Naive thymus-derived CD8-positive, alpha-beta T cell (primary cell): ENCODE results near the gene ARL11. TPM values are rescaled to one million over a fixed set of nuclear protein-coding genes. Genes with fewer than 3 reads are reported as not detected.

Experiments used
- ATAC-seq, 2 donors: fragments of 150-1000 bp; cut with Tn5 transposase in 1 of 2; sonication (Bioruptor Pico), chemical (Tn5 transposase) in 1 of 2; 1 replicate in 1 of 2; 2 replicates in 1 of 2; pipeline ENCODE4 v1.10.0; 2021; ENCODE audit warnings: mild to moderate bottlenecking in 2 of 2, moderate library complexity in 2 of 2
- POLR2A ChIA-PET: fragments of 350-600 bp; sonication (Branson Sonifier 250); formaldehyde crosslinking; loops from one replicate; lab custom pipeline; 2021; ENCODE audit warnings: antibody characterized with exemption; lab: Charles Lee
- DNase-seq, 10 donors: peaks; one replicate each; pipeline versions ENCODE4 v3.0.0 to v3.0.0-alpha.2; 2020 to 2022
- H3K27ac Mint-ChIP-seq, 10 donors: one replicate each; pipeline ENCODE4 v1.8.0; 2020 to 2022; ENCODE audit warnings: mild to moderate bottlenecking in 10 of 10, mixed read lengths in 10 of 10, moderate library complexity in 4 of 10, inconsistent platforms in 1 of 10
- H3K27me3 Mint-ChIP-seq, 5 donors: one replicate each; pipeline ENCODE4 v1.8.0; 2021 to 2022; ENCODE audit warnings: mixed read lengths in 5 of 5
- H3K36me3 Mint-ChIP-seq, 3 donors: one replicate each; pipeline ENCODE4 v1.8.0; 2020 to 2022; ENCODE audit warnings: mixed read lengths in 3 of 3, mild to moderate bottlenecking in 2 of 3, inconsistent platforms in 1 of 3
- H3K4me1 Mint-ChIP-seq, 4 donors: one replicate each; pipeline ENCODE4 v1.8.0; 2021 to 2022; ENCODE audit warnings: mixed read lengths in 4 of 4
- H3K4me3 Mint-ChIP-seq, 10 donors: one replicate each; pipeline ENCODE4 v1.8.0; 2020 to 2022; ENCODE audit warnings: mild to moderate bottlenecking in 10 of 10, mixed read lengths in 10 of 10, moderate library complexity in 6 of 10, inconsistent platforms in 1 of 10
- H3K9me3 Mint-ChIP-seq, 9 donors: one replicate each; pipeline ENCODE4 v1.8.0; 2020 to 2022; ENCODE audit warnings: mixed read lengths in 9 of 9, mild to moderate bottlenecking in 3 of 9, inconsistent platforms in 1 of 9, moderate library complexity in 1 of 9
- polyA plus RNA-seq, 3 donors: library from polyadenylated mRNA; unstranded; fragments of 300-500 nt; fragmentation: Illumina TruSeq; gene quantifications; one replicate each; pipeline ENCODE4 v1.2.3, GENCODE V29; 2021
- total RNA-seq, 8 experiments: library from RNA in 2 of 8; stranded (reverse) in 2 of 8; gene quantifications; one replicate each; pipeline ENCODE4 v1.2.3 and lab custom pipeline; 2021 to 2026

ARL11 gene
- total and polyA plus RNA-seq, 5 experiments from 2014 or later = 0.15 to 1.7 (median 0.68) TPM

DNA sequence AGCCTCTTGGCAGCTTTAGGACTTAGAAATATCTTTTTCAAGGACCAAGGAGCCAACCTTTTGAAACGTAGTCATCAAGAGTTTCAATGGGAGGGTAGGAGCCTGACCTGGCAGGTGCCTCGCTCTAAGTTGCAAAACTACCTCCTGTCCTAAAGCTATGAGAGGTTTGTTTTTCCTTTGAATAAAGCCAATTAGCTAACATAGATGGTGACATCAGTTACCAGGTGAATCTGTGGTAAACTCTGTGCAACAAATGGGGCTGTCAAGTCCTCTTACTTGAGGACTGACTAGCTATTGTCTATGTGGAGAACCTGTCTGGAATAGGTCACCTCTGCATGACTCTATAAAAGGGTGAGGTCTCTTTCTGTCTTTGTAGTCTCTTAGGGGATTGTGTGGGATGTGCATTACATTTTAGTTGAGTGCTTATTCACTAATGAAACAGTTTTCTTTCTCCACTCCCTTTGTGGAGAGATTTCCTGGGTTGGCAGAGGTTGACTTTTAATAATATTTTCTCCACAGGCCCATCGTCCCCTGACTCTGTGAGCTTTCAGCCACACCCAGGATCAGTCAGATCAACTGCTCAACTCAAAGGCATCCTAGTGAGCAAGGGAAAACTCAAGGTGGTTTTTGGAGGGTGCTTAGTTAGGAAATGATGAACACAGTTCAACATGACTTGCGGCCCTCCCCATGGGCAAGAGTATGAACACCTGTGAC, 9.9 kb downstream of the ARL11 start:
- Mint-ChIP-seq H3K27ac (peak overlapping the region in 3 of 10 donors; percentile 32 to 54 (median 47)), H3K4me3 (no peak overlapping the region)
- POLR2A ChIA-PET = interaction anchor here (1.4 kb wide), 1 partner anchor 10 kb away, joined by 6 read pairs; the partner anchor contains the start of gene ARL11

DNA sequence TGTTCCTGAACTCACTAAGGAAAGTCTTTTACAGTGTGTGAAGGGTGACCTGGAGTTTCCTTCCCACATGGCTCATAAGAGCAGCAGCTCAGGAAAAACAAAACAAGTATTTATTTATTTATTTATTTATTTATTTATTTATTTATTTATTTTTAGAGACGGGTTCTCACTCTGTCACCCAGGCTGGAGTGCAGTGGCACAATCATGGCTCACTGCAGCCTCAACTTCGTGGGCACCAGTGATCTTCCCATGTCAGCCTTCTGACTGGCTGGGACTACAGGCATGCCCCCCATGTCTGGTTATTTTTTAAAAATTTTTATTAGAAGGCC, 10.4 kb downstream of the ARL11 start:
- H3K4me3 Mint-ChIP-seq = no peak overlapping the region
- ATAC-seq (no peak), DNase-seq (no peak)
- no peak overlapping the region for H3K27ac Mint-ChIP-seq
- H3K9me3 Mint-ChIP-seq = no peaks in the 10 kb centered on the region
- H3K27me3 Mint-ChIP-seq = no peaks in the 10 kb centered on the region
- H3K36me3 Mint-ChIP-seq = no peaks in the 10 kb centered on the region
- peaks cover 5 to 66% (median 26%) of the 10 kb centered on the region in 4 donors for H3K4me1 Mint-ChIP-seq
- POLR2A ChIA-PET = interaction anchor here (1.4 kb wide), 1 partner anchor 10 kb away, joined by 6 read pairs; the partner anchor contains the start of gene ARL11

More for the DNA sequence above, 9.9 kb downstream of the ARL11 start:
- DNase-seq = no peak
- Mint-ChIP-seq H3K27me3 (no peaks in the 10 kb centered on the region), H3K4me1 (peaks cover 5 to 66% (median 24%) of the 10 kb centered on the region in 4 donors), H3K9me3 (no peaks in the 10 kb centered on the region), H3K36me3 (no peaks in the 10 kb centered on the region)
- no peak for ATAC-seq

DNA sequence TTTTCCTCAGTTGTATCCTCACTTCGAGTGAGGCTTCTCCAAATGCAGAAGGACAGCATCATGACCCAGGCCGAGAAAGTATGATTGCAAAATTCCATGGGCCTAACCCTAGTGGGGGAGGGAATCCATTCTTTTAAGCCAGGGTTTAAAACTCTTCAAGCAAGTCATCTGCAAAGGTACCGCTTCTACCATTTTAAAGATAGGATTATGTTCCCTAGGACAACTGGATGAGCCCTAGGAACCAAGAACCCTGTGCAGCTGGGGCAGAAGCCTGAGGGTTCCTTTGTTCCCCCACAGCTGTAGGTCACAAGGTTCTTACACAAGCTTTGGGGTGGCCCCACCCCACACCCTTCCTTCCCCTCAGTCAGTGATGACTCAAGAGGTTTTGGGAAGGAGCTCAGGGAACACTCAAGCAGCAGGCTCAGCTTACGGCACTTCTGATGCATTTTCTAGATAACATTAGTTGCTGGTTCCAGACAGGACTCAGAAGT, 13.5 kb downstream of the ARL11 start:
- DNase-seq = no peak
- peak overlapping the region in 2 of 10 donors; percentile 13 to 51 for H3K27ac Mint-ChIP-seq
- H3K4me3 Mint-ChIP-seq = peak overlapping the region in 1 of 10 donors; percentile 58
- no peaks in the 10 kb centered on the region for H3K9me3 Mint-ChIP-seq
- no peaks in the 10 kb centered on the region for H3K27me3 Mint-ChIP-seq
- POLR2A ChIA-PET = no interaction called here
- H3K4me1 Mint-ChIP-seq = peaks cover 6 to 55% (median 14%) of the 10 kb centered on the region in 4 donors
- ATAC-seq = no peak
- no peaks in the 10 kb centered on the region for H3K36me3 Mint-ChIP-seq

GRCh38 chr13:49643035-49643646, 14.8 kb downstream of the ARL11 start:
- no peak for DNase-seq
- Mint-ChIP-seq H3K36me3 (no peaks in the 10 kb centered on the region), H3K27me3 (no peaks in the 10 kb centered on the region), H3K9me3 (no peaks in the 10 kb centered on the region), H3K4me3 (peak overlapping the region in 1 of 10 donors; percentile 51), H3K27ac (peak overlapping the region in 5 of 10 donors; percentile 19 to 69 (median 39)), H3K4me1 (peaks cover 6 to 55% (median 14%) of the 10 kb centered on the region in 4 donors)
- POLR2A ChIA-PET = no interaction called here
- no peak for ATAC-seq

DNA sequence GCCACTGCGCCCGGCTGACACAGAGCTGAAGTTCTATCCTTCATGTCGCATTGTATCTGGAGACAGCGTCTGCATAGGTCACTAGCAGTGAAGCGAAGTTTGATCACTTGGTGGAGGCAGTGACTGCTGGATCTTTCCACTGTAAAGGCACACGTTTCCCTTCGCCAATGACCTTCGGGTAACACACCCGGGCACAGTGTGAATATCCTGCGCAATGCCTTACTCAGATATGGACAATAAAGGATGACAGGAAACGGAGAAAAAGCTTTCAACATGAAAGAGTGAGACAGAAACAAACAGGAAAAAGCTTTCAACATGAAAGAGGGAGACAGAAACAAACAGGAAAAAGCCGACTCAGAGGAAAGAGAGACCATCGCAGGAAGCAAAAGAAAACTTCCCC, 17.1 kb downstream of the ARL11 start:
- peak overlapping the region in 7 of 10 donors; percentile 3 to 90 (median 44) for H3K27ac Mint-ChIP-seq
- DNase-seq (no peak), ATAC-seq (peak in 1 of 2 donors; percentile 33)
- no peaks in the 10 kb centered on the region for H3K27me3 Mint-ChIP-seq
- no peaks in the 10 kb centered on the region for H3K36me3 Mint-ChIP-seq
- H3K4me1 Mint-ChIP-seq = peaks cover 6 to 50% (median 14%) of the 10 kb centered on the region in 4 donors
- H3K4me3 Mint-ChIP-seq = peak overlapping the region in 5 of 10 donors; percentile 3 to 57 (median 33)
- H3K9me3 Mint-ChIP-seq = no peaks in the 10 kb centered on the region
- POLR2A ChIA-PET = interaction anchor here (0.9 kb wide), 1 partner anchor 48 kb away, joined by 3 read pairs; no protein-coding TSS in a partner anchor

GRCh38 chr13:49646688-49647087, 18.4 kb downstream of the ARL11 start:
- Mint-ChIP-seq H3K27me3 (no peaks in the 10 kb centered on the region), H3K4me3 (no peak overlapping the region), H3K36me3 (no peaks in the 10 kb centered on the region), H3K27ac (peak overlapping the region in 2 of 10 donors; percentile 21 to 22), H3K4me1 (peaks cover 6 to 39% (median 14%) of the 10 kb centered on the region in 4 donors), H3K9me3 (no peaks in the 10 kb centered on the region)
- POLR2A ChIA-PET = interaction anchor here (0.7 kb wide), 1 partner anchor 160 kb away, joined by 7 read pairs; no protein-coding TSS in a partner anchor
- no peak for DNase-seq
- no peak for ATAC-seq

DNA sequence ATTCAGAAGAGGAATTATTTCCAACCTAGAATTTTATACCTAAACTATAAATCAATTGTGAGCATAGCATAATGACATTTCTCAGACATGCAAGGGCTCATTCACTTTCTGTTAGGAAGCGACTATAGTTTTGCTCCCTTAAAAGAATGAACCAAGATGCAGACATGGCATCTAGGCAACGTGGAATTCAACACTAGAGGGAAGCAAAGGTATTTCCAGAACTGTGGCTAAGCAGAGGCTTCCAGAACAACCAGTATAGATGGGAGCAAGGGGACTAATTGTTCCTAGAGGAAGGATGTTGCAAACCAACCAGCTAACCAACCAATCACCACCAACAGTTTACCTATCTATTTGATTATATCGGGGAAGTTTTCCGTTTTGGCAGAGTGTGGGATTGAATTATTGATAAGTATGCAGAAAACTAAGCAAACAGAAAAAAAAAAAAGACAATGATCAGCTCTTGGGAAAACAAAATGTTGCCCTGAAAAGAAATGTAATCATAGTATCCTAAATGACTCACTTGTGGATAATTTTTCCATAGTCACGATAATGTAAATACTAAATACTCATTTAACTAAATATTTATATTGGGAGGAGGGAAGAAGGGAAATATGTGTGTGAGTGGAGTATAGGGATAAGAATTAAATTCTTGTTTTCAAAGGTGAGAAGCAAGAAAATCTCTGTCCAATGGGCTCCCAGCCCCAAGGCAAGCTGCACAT, 21.1 kb downstream of the ARL11 start:
- ATAC-seq = no peak
- H3K27ac Mint-ChIP-seq = no peak overlapping the region
- POLR2A ChIA-PET = no interaction called here
- no peak overlapping the region for H3K4me3 Mint-ChIP-seq
- no peaks in the 10 kb centered on the region for H3K27me3 Mint-ChIP-seq
- H3K4me1 Mint-ChIP-seq = peaks cover 4 to 20% (median 8%) of the 10 kb centered on the region in 4 donors
- no peaks in the 10 kb centered on the region for H3K36me3 Mint-ChIP-seq
- no peak for DNase-seq
- H3K9me3 Mint-ChIP-seq = no peaks in the 10 kb centered on the region

- Mint-ChIP-seq H3K9me3 (no peaks in the 10 kb centered on the region), H3K36me3 (no peaks in the 10 kb centered on the region), H3K4me3 (no peak overlapping the region), H3K4me1 (peaks cover 4 to 18% (median 6%) of the 10 kb centered on the region in 4 donors), H3K27ac (no peak overlapping the region), H3K27me3 (no peaks in the 10 kb centered on the region)
- POLR2A ChIA-PET = no interaction called here
- DNase-seq = no peak
- no peak for ATAC-seq
These were observed 21.6 kb downstream of the ARL11 start for GRCh38 chr13:49649963-49650312.

- H3K36me3 Mint-ChIP-seq = peaks cover 0 to 9% (median 2%) of the 10 kb centered on the region in 3 donors
- no peak for ATAC-seq
- H3K9me3 Mint-ChIP-seq = no peaks in the 10 kb centered on the region
- peak overlapping the region in 1 of 10 donors; percentile 13 for H3K27ac Mint-ChIP-seq
- H3K27me3 Mint-ChIP-seq = no peaks in the 10 kb centered on the region
- no peak overlapping the region for H3K4me3 Mint-ChIP-seq
- no peak for DNase-seq
- POLR2A ChIA-PET = no interaction called here
- peaks cover 0 to 8% (median 0%) of the 10 kb centered on the region in 4 donors for H3K4me1 Mint-ChIP-seq
These were observed 23.5 kb downstream of the ARL11 start for GRCh38 chr13:49651570-49652354.

- peaks cover 0 to 7% (median 0%) of the 10 kb centered on the region in 4 donors for H3K4me1 Mint-ChIP-seq
- no peak for DNase-seq
- peak in 1 of 2 donors; percentile 35 for ATAC-seq
- no peaks in the 10 kb centered on the region for H3K9me3 Mint-ChIP-seq
- POLR2A ChIA-PET = no interaction called here
- H3K4me3 Mint-ChIP-seq = no peak overlapping the region
- peak overlapping the region in 1 of 10 donors; percentile 13 for H3K27ac Mint-ChIP-seq
- H3K27me3 Mint-ChIP-seq = no peaks in the 10 kb centered on the region
- peaks cover 0 to 11% (median 8%) of the 10 kb centered on the region in 3 donors for H3K36me3 Mint-ChIP-seq
These were observed 24.3 kb downstream of the ARL11 start for GRCh38 chr13:49652355-49653305.

DNA sequence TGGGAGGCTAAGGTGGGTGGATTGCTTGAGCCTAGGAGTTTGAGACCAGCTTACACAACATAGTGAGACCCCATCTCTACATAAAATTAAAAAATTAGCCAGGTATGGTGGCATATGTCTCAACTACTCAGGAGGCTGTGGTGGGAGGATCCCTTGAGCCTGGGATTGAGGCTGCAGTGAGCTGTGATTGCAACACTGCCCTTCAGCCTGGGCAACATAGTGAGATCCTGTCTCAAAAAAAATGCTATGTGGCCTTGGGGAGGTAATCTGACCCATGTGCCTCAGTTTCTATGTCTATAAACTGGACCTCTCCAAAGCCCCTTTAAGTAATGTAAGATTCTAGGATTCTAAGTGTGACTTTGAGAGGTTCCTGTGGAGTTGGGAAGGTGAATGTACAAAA, 25.2 kb downstream of the ARL11 start:
- Mint-ChIP-seq H3K4me3 (no peak overlapping the region), H3K4me1 (peaks cover 0 to 7% (median 0%) of the 10 kb centered on the region in 4 donors), H3K27ac (no peak overlapping the region), H3K27me3 (no peaks in the 10 kb centered on the region), H3K9me3 (no peaks in the 10 kb centered on the region), H3K36me3 (peaks cover 0 to 19% (median 8%) of the 10 kb centered on the region in 3 donors)
- no peak for ATAC-seq
- no peak for DNase-seq
- POLR2A ChIA-PET = no interaction called here
